Motor neuron (in vitro differentiated cells): ENCODE data around the gene SPATA13. TPM values are rescaled to one million over a fixed set of nuclear protein-coding genes. Genes with fewer than 3 reads are reported as not detected.
A peak's percentile ranks its signal among the peaks of the same experiment; 100 is the strongest.
"Not testable (repeated sequence)": the region's sequence is repeated elsewhere in the genome, so short reads cannot be mapped to it uniquely, and the experiment has no call there.

Experiments used
- ATAC-seq, 8 experiments: fragments of 200-7000 bp; cut with Tn5 transposase; replicated peaks in 6 of 8; 2 replicates each; pipeline ENCODE4 v1.8.0; 2021; ENCODE audit warnings: mild to moderate bottlenecking in 8 of 8, moderate library complexity in 8 of 8
- H3K27ac ChIP-seq, 2 donors: fragments of 250-450 bp; sonication (Bioruptor Pico); 2 replicates each; pipeline ENCODE4 v1.9.0; 2021; ENCODE audit warnings: antibody characterized with exemption in 2 of 2, mild to moderate bottlenecking in 2 of 2, moderate library complexity in 1 of 2
- H3K4me1 ChIP-seq, 2 donors: fragments of 250-450 bp; sonication (Bioruptor Pico); replicated peaks in 1 of 2; 2 replicates each; pipeline ENCODE4 v1.6.1; 2021; ENCODE audit warnings: antibody characterized with exemption in 2 of 2, mild to moderate bottlenecking in 2 of 2, moderate library complexity in 1 of 2
- H3K4me3 ChIP-seq, 5 donors: fragments of 250-450 bp; sonication (Bioruptor Pico); 2 replicates each; pipeline ENCODE4 v1.9.0; 2021; ENCODE audit warnings: antibody characterized with exemption in 5 of 5, mild to moderate bottlenecking in 5 of 5, moderate library complexity in 4 of 5
- WGBS, 10 experiments: fragments of 450-650 bp; shearing (Covaris generic); methylation state at CpG; one replicate each; pipeline ENCODE4 v1.0.0; 2022; 5-methylcytosine and 5-hydroxymethylcytosine counted together
- in situ Hi-C, 9 experiments: fragments of 400-800 bp; cut with MboI; loops; one replicate each; pipeline ENCODE4 v1.15.0; 2021; ENCODE audit warnings: low sequenced_read_pairs in 9 of 9, low pct_unique_long_range_greater_than_20kb in 2 of 9; ENCODE audit not compliant: unreplicated experiment in 9 of 9
- total RNA-seq, 8 experiments: library from RNA; unstranded; fragments of 300-600 nt; gene quantifications; 2 replicates each; pipeline versions ENCODE4 v1.2.3 to v1.2.4, GENCODE V29; 2022

The SPATA13 gene
- total RNA-seq, 8 experiments from 2014 or later, result 1.3 to 25.2 (median 8.8) TPM

GRCh38 chr13:24213932-24214331, 53.4 kb downstream of the SPATA13 start:
- no peak overlapping the region for H3K27ac ChIP-seq
- no peak for ATAC-seq
- 67 to 100% (median 88%) methylated on average over 1 to 3 of the region's 3 CpGs; no CpG with 5 or more reads in 2 of the 10 experiments for WGBS, 10 experiments
- H3K4me3 ChIP-seq, result no peak overlapping the region
- in situ Hi-C loops, result loop anchor here in 7 of 9 experiments (10.0 to 25.0 kb wide), 5 partner anchors 152 to 302 kb away; no protein-coding TSS in a partner anchor
- H3K4me1 ChIP-seq, result peaks cover 19 to 23% of the 10 kb centered on the region in 2 donors

GRCh38 chr13:24214528-24214927, 54.0 kb downstream of the SPATA13 start:
- peaks cover 19 to 23% of the 10 kb centered on the region in 2 donors for H3K4me1 ChIP-seq
- 80 to 100% (median 100%) methylated on average over 1 to 2 of the region's 2 CpGs; no CpG with 5 or more reads in 4 of the 10 experiments for WGBS, 10 experiments
- no peak for ATAC-seq
- no peak overlapping the region for H3K4me3 ChIP-seq
- in situ Hi-C loops, result loop anchor here in 7 of 9 experiments (10.0 to 25.0 kb wide), 5 partner anchors 152 to 302 kb away; no protein-coding TSS in a partner anchor
- no peak overlapping the region for H3K27ac ChIP-seq

- WGBS, 10 experiments, result no CpG with 5 or more reads among the region's 1 CpG
- Histone ChIP-seq H3K4me1 (peaks cover 19 to 23% of the 10 kb centered on the region in 2 donors), H3K4me3 (no peak overlapping the region), H3K27ac (no peak overlapping the region)
- in situ Hi-C loops, result loop anchor here in 7 of 9 experiments (10.0 to 25.0 kb wide), 5 partner anchors 153 to 303 kb away; no protein-coding TSS in a partner anchor
- peak in 2 of 8 experiments; percentile 9 to 30 for ATAC-seq
Observed at GRCh38 chr13:24215126-24215525, 54.6 kb downstream of the SPATA13 start.

- H3K27ac ChIP-seq, result no peak overlapping the region
- 38 to 100% (median 75%) methylated on average over 1 of the region's 2 CpGs; no CpG with 5 or more reads in 7 of the 10 experiments for WGBS, 10 experiments
- peak; percentile 14 to 66 (median 44) for ATAC-seq
- peaks cover 19 to 29% of the 10 kb centered on the region in 2 donors for H3K4me1 ChIP-seq
- H3K4me3 ChIP-seq, result no peak overlapping the region
- in situ Hi-C loops, result loop anchor here in 7 of 9 experiments (10.0 to 25.0 kb wide), 5 partner anchors 153 to 303 kb away; no protein-coding TSS in a partner anchor
Observed at GRCh38 chr13:24215732-24216131, 55.2 kb downstream of the SPATA13 start.

DNA sequence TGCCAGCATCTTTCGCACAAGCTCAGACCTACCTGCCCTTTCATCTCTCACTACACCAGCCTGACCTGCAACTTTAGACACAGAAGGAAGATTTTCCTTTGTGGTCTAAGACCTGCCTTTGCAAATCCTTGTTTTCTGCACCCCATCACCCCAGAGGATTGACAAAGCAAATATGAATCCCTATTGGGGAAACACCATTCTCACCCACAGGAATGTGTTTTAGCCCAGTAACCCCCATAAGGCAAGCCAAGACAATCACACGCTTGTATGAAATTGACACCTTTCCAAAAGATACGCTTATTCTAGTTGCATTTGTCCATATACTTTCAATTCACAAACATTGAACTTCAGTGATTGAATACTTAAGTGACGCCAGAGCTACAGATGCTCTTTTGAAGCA, 55.7 kb downstream of the SPATA13 start:
- 80 to 100% (median 100%) methylated on average over 1 to 4 of the region's 4 CpGs for WGBS, 10 experiments
- H3K27ac ChIP-seq, result no peak overlapping the region
- H3K4me1 ChIP-seq, result peaks cover 19 to 31% of the 10 kb centered on the region in 2 donors
- H3K4me3 ChIP-seq, result no peak overlapping the region
- in situ Hi-C loops, result loop anchor here in 7 of 9 experiments (10.0 to 25.0 kb wide), 5 partner anchors 154 to 304 kb away; no protein-coding TSS in a partner anchor
- ATAC-seq, result no peak

GRCh38 chr13:24216779-24217178, 56.3 kb downstream of the SPATA13 start:
- not testable (repeated sequence) for H3K27ac ChIP-seq, ATAC-seq, H3K4me3 ChIP-seq
- H3K4me1 ChIP-seq, result peaks cover 19 to 31% of the 10 kb centered on the region in 2 donors
- in situ Hi-C loops, result loop anchor here in 7 of 9 experiments (10.0 to 25.0 kb wide), 5 partner anchors 154 to 304 kb away; no protein-coding TSS in a partner anchor
- 57 to 100% (median 88%) methylated on average over 1 to 2 of the region's 2 CpGs; no CpG with 5 or more reads in 2 of the 10 experiments for WGBS, 10 experiments

DNA sequence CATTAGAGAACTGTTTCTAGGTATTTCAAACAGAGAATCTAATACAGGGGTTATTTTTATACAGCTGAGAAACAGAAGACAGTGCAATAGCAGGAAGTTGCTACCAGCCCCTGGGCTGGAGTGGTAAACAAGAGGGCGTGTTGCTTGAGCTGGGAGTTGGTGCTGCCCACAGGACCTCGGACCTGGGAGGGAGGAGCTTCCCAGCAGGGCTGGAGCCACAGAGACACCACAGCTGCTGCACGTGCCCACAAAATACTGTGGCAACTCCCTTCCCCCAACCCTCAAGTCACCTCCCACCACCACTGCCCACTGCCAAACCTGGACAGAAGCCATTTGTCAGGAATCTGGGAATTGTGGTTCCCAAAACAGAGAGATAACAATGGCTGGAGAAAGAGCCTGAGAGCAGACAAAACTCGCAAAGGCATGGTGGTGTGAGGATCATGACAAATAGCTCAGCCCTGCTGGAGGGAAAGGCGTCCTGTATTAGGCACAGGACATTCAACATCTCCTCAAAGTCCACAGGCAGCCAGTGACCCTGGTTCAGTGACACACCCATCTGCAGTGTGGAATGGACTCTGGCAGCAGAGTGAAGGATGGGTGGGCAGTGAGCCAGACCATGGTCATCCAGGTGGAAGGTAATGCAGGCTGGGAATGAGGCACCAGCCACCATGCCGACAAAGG, 57.2 kb downstream of the SPATA13 start:
- 14 to 100% (median 50%) methylated on average over 1 to 3 of the region's 6 CpGs; no CpG with 5 or more reads in 5 of the 10 experiments for WGBS, 10 experiments
- ATAC-seq, result peak; percentile 30 to 66 (median 58)

GRCh38 chr13:24218338-24218737, 57.8 kb downstream of the SPATA13 start:
- WGBS, 10 experiments, result 23 to 100% (median 73%) methylated on average over 1 to 3 of the region's 3 CpGs
- ATAC-seq, result peak in 5 of 8 experiments; percentile 12 to 68 (median 58)
- no peak overlapping the region for H3K4me3 ChIP-seq
- H3K27ac ChIP-seq, result no peak overlapping the region
- in situ Hi-C loops, result loop anchor here in 7 of 9 experiments (10.0 to 25.0 kb wide), 5 partner anchors 156 to 306 kb away; no protein-coding TSS in a partner anchor
- peaks cover 19 to 31% of the 10 kb centered on the region in 2 donors for H3K4me1 ChIP-seq

More for the DNA sequence above, 57.2 kb downstream of the SPATA13 start:
- Histone ChIP-seq H3K27ac (no peak overlapping the region), H3K4me1 (peaks cover 19 to 31% of the 10 kb centered on the region in 2 donors), H3K4me3 (no peak overlapping the region)
- in situ Hi-C loops, result loop anchor here in 7 of 9 experiments (10.0 to 25.0 kb wide), 5 partner anchors 155 to 305 kb away; no protein-coding TSS in a partner anchor

DNA sequence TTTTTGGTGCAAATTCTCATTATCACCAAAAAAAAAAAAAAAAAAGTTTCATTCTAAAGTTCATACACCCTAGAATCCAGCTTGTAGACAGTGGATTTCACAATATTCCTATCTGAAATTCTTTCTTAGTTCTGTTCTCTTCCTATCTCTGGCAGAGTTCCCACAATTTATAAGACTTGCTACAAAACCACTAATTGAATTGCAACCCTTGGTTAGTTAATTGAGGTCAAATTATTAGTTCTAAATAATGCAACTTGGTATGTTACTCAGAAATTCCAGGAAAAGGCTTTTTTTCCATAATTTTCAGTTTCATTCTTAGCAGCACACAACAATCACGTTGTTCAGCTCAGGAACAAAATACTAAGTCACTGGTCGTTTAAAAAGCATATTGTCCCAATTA, 58.5 kb downstream of the SPATA13 start:
- WGBS, 10 experiments, result 11 to 100% (median 63%) methylated on average over 2 of the region's 2 CpGs
- Histone ChIP-seq H3K4me3 (no peak overlapping the region), H3K4me1 (peaks cover 19 to 31% of the 10 kb centered on the region in 2 donors), H3K27ac (no peak overlapping the region)
- no peak for ATAC-seq
- in situ Hi-C loops, result loop anchor here in 7 of 9 experiments (10.0 to 25.0 kb wide), 5 partner anchors 157 to 307 kb away; no protein-coding TSS in a partner anchor

DNA sequence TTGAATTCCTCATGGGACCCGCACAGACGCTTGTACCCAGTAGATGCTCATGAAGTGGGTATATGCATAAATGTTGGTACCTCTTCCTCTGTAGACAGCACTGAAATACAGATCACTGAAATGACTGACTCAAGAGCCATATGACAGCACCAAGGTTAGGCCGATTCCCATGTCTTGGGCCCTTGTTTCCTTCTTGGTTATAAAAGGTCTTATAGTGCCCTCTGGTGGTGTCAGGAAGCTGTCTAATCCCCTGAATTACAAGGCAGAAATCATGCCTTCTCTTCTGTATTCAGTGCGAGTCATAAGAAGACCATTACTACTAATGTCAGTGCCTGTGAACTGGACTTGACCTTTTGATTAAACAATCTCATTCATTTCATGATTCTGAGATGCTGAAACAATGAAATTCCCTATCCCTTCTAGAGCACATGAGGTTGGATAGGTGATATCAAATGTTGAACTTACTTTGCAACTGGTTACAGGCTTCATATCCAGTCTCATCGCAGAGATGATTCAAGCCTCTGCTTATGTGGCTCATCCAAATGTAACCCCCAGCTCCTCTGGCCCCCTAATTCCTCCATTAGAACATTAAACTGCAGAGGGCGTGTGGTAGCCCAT, 59.7 kb downstream of the SPATA13 start:
- no peak overlapping the region for H3K4me3 ChIP-seq
- in situ Hi-C loops, result loop anchor here in 6 of 9 experiments (10.0 to 25.0 kb wide), 5 partner anchors 158 to 308 kb away; no protein-coding TSS in a partner anchor
- ATAC-seq, result peak; percentile 65 to 92 (median 79)
- WGBS, 10 experiments, result 0 to 94% (median 71%) methylated on average over 1 to 4 of the region's 6 CpGs; no CpG with 5 or more reads in 2 of the 10 experiments
- no peak overlapping the region for H3K27ac ChIP-seq
- peaks cover 15 to 25% of the 10 kb centered on the region in 2 donors for H3K4me1 ChIP-seq

DNA sequence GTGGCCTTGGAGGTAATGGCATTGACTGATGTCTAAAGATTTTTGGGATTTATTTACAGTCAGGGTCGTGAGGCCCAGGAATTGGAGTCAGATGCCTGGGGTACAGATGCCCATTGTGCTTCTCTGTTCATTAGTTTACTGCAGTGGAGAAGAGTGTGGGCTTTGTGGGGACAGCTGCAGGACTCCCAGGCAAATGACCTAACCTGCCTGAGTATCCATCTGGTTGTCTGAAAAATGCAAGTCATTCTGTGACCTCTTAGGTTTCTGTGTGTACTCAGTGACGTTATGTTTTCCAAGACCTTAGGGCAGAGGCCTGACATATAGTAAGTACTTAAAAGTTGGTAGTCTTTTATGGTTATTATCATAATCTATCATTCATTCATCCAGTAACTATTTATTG, 60.5 kb downstream of the SPATA13 start:
- Histone ChIP-seq H3K4me1 (peaks cover 11 to 17% of the 10 kb centered on the region in 2 donors), H3K4me3 (no peak overlapping the region), H3K27ac (no peak overlapping the region)
- no peak for ATAC-seq
- in situ Hi-C loops, result loop anchor here in 6 of 9 experiments (10.0 to 25.0 kb wide), 5 partner anchors 159 to 309 kb away; no protein-coding TSS in a partner anchor
- WGBS, 10 experiments, result 67 to 80% (median 68%) methylated on average over 1 to 2 of the region's 2 CpGs; no CpG with 5 or more reads in 4 of the 10 experiments

DNA sequence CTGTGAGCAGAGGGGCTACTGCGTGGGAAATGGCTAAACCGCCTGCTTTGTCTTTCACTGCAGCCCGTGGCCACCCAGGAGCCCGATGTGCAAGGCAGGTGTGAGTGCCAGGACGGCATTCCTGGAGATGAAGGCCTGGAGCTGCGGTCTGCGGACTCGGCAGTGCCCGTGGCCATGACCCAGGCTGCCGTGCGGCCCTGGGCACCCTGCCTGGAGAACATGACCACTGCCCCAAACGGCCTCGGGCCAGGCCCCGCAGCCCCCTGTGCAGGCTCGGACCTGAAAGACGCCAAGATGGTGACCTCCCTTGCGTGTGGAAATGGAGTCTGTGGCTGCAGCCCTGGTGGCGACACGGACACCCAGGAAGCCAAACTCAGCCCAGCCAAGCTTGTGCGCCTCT, 62.2 kb downstream of the SPATA13 start:
- in situ Hi-C loops, result loop anchor here in 6 of 9 experiments (10.0 to 25.0 kb wide), 5 partner anchors 160 to 310 kb away; no protein-coding TSS in a partner anchor
- H3K27ac ChIP-seq, result no peak overlapping the region
- ATAC-seq, result no peak

More for the DNA sequence above, 62.2 kb downstream of the SPATA13 start:
- H3K4me1 ChIP-seq, result peaks cover 9 to 17% of the 10 kb centered on the region in 2 donors
- 80 to 100% (median 100%) methylated on average over 1 to 3 of the region's 20 CpGs; no CpG with 5 or more reads in 7 of the 10 experiments for WGBS, 10 experiments
- no peak overlapping the region for H3K4me3 ChIP-seq
